SK-N-SH treated with all-trans-retinoic acid at 6 μM for 48 hours (cell line): ENCODE measurements around the gene MACROD1.

Experiments
- ATAC-seq: fragments of 200-7000 bp; cut with Tn5 transposase; 3 replicates; pipeline ENCODE4 v1.9.1; 2020; ENCODE audit warnings: mild to moderate bottlenecking, moderate library complexity
- ARNTL ChIP-seq: fragments of 450-650 bp; formaldehyde crosslinking; IDR thresholded peaks from 2 replicates; pipeline ENCODE4 v1.5.0; 2020; ENCODE audit warnings: low read depth, mild to moderate bottlenecking, moderate library complexity, borderline replicate concordance
- CREB5 ChIP-seq: fragments of 250-450 bp; sonication (Bioruptor Pico); IDR thresholded peaks from 2 replicates; pipeline ENCODE4 v1.5.1; 2020; ENCODE audit warnings: low read depth, mild to moderate bottlenecking, moderate library complexity
- CSDC2 ChIP-seq: fragments of 250-450 bp; sonication (Bioruptor Pico); IDR thresholded peaks from 2 replicates; pipeline ENCODE4 v1.5.0; 2020; ENCODE audit warnings: mild to moderate bottlenecking, moderate library complexity
- CSRNP3 ChIP-seq: fragments of 250-450 bp; sonication (Bioruptor Pico); IDR thresholded peaks from 2 replicates; pipeline ENCODE4 v1.5.1; 2021; ENCODE audit warnings: mild to moderate bottlenecking, moderate library complexity
- ESRRG ChIP-seq: fragments of 250-450 bp; sonication (Bioruptor Pico); IDR thresholded peaks from 2 replicates; pipeline ENCODE4 v1.6.1; 2021; ENCODE audit warnings: mild to moderate bottlenecking
- GLIS3 ChIP-seq: fragments of 250-450 bp; sonication (Bioruptor Pico); IDR thresholded peaks from 2 replicates; pipeline ENCODE4 v1.5.0; 2020; ENCODE audit warnings: mild to moderate bottlenecking, moderate library complexity
- OSR1 ChIP-seq: fragments of 250-450 bp; sonication (Bioruptor Pico); IDR thresholded peaks from 2 replicates; pipeline ENCODE4 v1.8.0; 2022; ENCODE audit warnings: moderate library complexity, mild to moderate bottlenecking, inconsistent platforms
- PATZ1 ChIP-seq: fragments of 250-450 bp; sonication (Bioruptor Pico); IDR thresholded peaks from 2 replicates; pipeline ENCODE4 v1.8.0; 2020; ENCODE audit warnings: mild to moderate bottlenecking, moderate library complexity, borderline replicate concordance
- PPARA ChIP-seq: fragments of 250-450 bp; sonication (Bioruptor Pico); IDR thresholded peaks from 2 replicates; pipeline ENCODE4 v1.5.0; 2020; ENCODE audit warnings: mild to moderate bottlenecking, borderline replicate concordance
- RARB ChIP-seq: fragments of 250-450 bp; sonication (Bioruptor Pico); IDR thresholded peaks from 2 replicates; pipeline ENCODE4 v1.8.0; 2021; ENCODE audit warnings: mild to moderate bottlenecking, moderate library complexity
- SNAI2 ChIP-seq: fragments of 250-450 bp; sonication (Bioruptor Pico); IDR thresholded peaks from 2 replicates; pipeline ENCODE4 v1.5.0; 2020; ENCODE audit warnings: mild to moderate bottlenecking, moderate library complexity
- TCF4 ChIP-seq: fragments of 250-450 bp; sonication (Bioruptor Pico); IDR thresholded peaks from 2 replicates; pipeline ENCODE4 v1.8.0; 2021; ENCODE audit warnings: mild to moderate bottlenecking, moderate library complexity, borderline replicate concordance
- TOX ChIP-seq: fragments of 250-450 bp; sonication (Bioruptor Pico); IDR thresholded peaks from 2 replicates; pipeline ENCODE4 v1.8.0; 2021; ENCODE audit warnings: mild to moderate bottlenecking, moderate library complexity, borderline replicate concordance
- TSHZ2 ChIP-seq: fragments of 250-450 bp; sonication (Bioruptor Pico); IDR thresholded peaks from 2 replicates; pipeline ENCODE4 v1.5.0; 2020; ENCODE audit warnings: mild to moderate bottlenecking, moderate library complexity
- ZC3H10 ChIP-seq: fragments of 250-450 bp; sonication (Bioruptor Pico); IDR thresholded peaks from 2 replicates; pipeline ENCODE4 v1.5.1; 2021; ENCODE audit warnings: mild to moderate bottlenecking, moderate library complexity
- ZFP3 ChIP-seq: fragments of 250-450 bp; sonication (Bioruptor Pico); IDR thresholded peaks from 2 replicates; pipeline ENCODE4 v1.5.0; 2020; ENCODE audit warnings: mild to moderate bottlenecking, moderate library complexity
- ZNF565 ChIP-seq: fragments of 450-650 bp; formaldehyde crosslinking; conservative IDR thresholded peaks from 2 replicates; pipeline ENCODE4 v1.5.0; 2020; ENCODE audit warnings: low read depth, mild to moderate bottlenecking, moderate library complexity
- ZNF70 ChIP-seq: fragments of 450-650 bp; formaldehyde crosslinking; IDR thresholded peaks from 2 replicates; pipeline ENCODE4 v1.5.0; 2020; ENCODE audit warnings: mild to moderate bottlenecking, moderate library complexity
- ZNF8 ChIP-seq: fragments of 450-650 bp; formaldehyde crosslinking; IDR thresholded peaks from 2 replicates; pipeline ENCODE4 v1.5.0; 2020; ENCODE audit warnings: mild to moderate bottlenecking, moderate library complexity

MACROD1 gene

GRCh38 chr11:64129403-64129802, 36.5 kb downstream of the MACROD1 start:
- ATAC-seq, result no peak
- TF ChIP-seq RARB (CRISPR knock-in tag) (no peak), ZFP3 (CRISPR knock-in tag) (no peak), TSHZ2 (CRISPR knock-in tag) (no peak), ZC3H10 (CRISPR knock-in tag) (no peak), GLIS3 (CRISPR knock-in tag) (no peak), SNAI2 (CRISPR knock-in tag) (no peak), ZNF70 (CRISPR knock-in tag) (no peak), PATZ1 (CRISPR knock-in tag) (no peak), TOX (CRISPR knock-in tag) (no peak), CSRNP3 (CRISPR knock-in tag) (no peak)
- TF ChIP-seq, all 23 proteins: peak for 0

- TF ChIP-seq CSDC2 (CRISPR knock-in tag) (no peak), PATZ1 (CRISPR knock-in tag) (no peak), ZNF565 (CRISPR knock-in tag) (no peak), TOX (CRISPR knock-in tag) (no peak), ARNTL (CRISPR knock-in tag) (no peak), GLIS3 (CRISPR knock-in tag) (no peak), SNAI2 (CRISPR knock-in tag) (no peak), ESRRG (CRISPR knock-in tag) (no peak), RARB (CRISPR knock-in tag) (no peak), TSHZ2 (CRISPR knock-in tag) (no peak), ZC3H10 (CRISPR knock-in tag) (no peak), ZNF70 (CRISPR knock-in tag) (no peak), PPARA (CRISPR knock-in tag) (no peak), CSRNP3 (CRISPR knock-in tag) (no peak), OSR1 (CRISPR knock-in tag) (no peak), ZFP3 (CRISPR knock-in tag) (no peak), CREB5 (CRISPR knock-in tag) (no peak), ZNF8 (CRISPR knock-in tag) (no peak), TCF4 (no peak)
- no peak for ATAC-seq
Observed at GRCh38 chr11:64128255-64129006, 37.5 kb downstream of the MACROD1 start.
